A549 (cell line): Measurements from ENCODE around the gene LOXL1. TPM values are rescaled to one million over a fixed set of nuclear protein-coding genes. Genes with fewer than 3 reads are reported as not detected.
"Not testable (repeated sequence)": the region's sequence is repeated elsewhere in the genome, so short reads cannot be mapped to it uniquely, and the experiment has no call there.

ENCODE experiments used
- ATAC-seq, 2 experiments: fragments of 200-7000 bp in 1 of 2; fragments of >200 bp in 1 of 2; cut with Nextera tagmentation in 1 of 2; cut with Tn5 transposase in 1 of 2; 3 replicates each; pipeline versions ENCODE4 v1.8.0 to v1.9.1; 2018 to 2020; ENCODE audit warnings: mild to moderate bottlenecking in 1 of 2, moderate library complexity in 1 of 2
- CTCF ChIA-PET: fragments of 300-600 bp; sonication (Branson Sonifier 250); formaldehyde crosslinking; extraction: SDS; loops from one replicate; lab custom pipeline; 2021; ENCODE audit warnings: antibody characterized with exemption, inconsistent platforms; lab: Yijun Ruan, JAX
- POLR2A ChIA-PET: fragments of 350-600 bp; formaldehyde crosslinking; extraction: SDS; loops from one replicate; lab custom pipeline; 2021; ENCODE audit warnings: antibody characterized with exemption, inconsistent platforms; lab: Yijun Ruan, JAX
- DNase-seq, 2 experiments: peaks; one replicate each; pipeline versions ENCODE4 v3.0.0 to v3.0.0-alpha.2; 2011 to 2016; ENCODE audit warnings: low read depth in 1 of 2, low spot score in 1 of 2
- FAIRE-seq: peaks from 2 replicates; lab custom pipeline; 2011; peaks lifted over from hg19 to GRCh38; lab: Jason Lieb, UNC
- H3K27ac ChIP-seq, 2 experiments: fragments of >200 bp; sonication (Bioruptor Twin); formaldehyde crosslinking; 3 replicates each; pipeline ENCODE4 v1.5.1; 2016 to 2017
- H3K4me1 ChIP-seq: fragments of >200 bp; sonication (Bioruptor Twin); formaldehyde crosslinking; 3 replicates; pipeline ENCODE4 v1.6.1; 2016
- H3K4me2 ChIP-seq: fragments of >200 bp; sonication (Bioruptor Twin); formaldehyde crosslinking; 3 replicates; pipeline ENCODE4 v1.6.1; 2016
- H3K4me3 ChIP-seq: fragments of >200 bp; sonication (Bioruptor Twin); formaldehyde crosslinking; 3 replicates; pipeline ENCODE4 v1.5.1; 2016
- H3K9me3 ChIP-seq: fragments of >200 bp; sonication (Bioruptor Twin); formaldehyde crosslinking; 3 replicates; pipeline ENCODE4 v1.6.1; 2016
- BHLHE40 ChIP-seq: IDR thresholded peaks from 2 replicates; pipeline ENCODE4 v1.6.1; 2012; ENCODE audit warnings: low read depth, low read length, inconsistent platforms
- CHD2 ChIP-seq: fragments of 150-350 bp; IDR thresholded peaks from 2 replicates; pipeline ENCODE4 v1.6.1; 2014; ENCODE audit warnings: low read length; ENCODE audit not compliant: partially characterized antibody
- FOXS1 ChIP-seq: fragments of 250-450 bp; sonication (Bioruptor Pico); IDR thresholded peaks from 2 replicates; pipeline ENCODE4 v1.5.0; 2020; ENCODE audit warnings: mild to moderate bottlenecking, moderate library complexity
- HDAC2 ChIP-seq: fragments of 200-600 bp; sonication (generic); IDR thresholded peaks from 2 replicates; pipeline ENCODE4 v1.6.1; 2016
- HOXB5 ChIP-seq: fragments of 250-450 bp; sonication (Bioruptor Pico); IDR thresholded peaks from 2 replicates; pipeline ENCODE4 v1.5.0; 2020; ENCODE audit warnings: mild to moderate bottlenecking, moderate library complexity
- JUN ChIP-seq, 2 experiments: fragments of >200 bp; sonication (Bioruptor Twin); formaldehyde crosslinking; IDR thresholded peaks; 2 replicates in 1 of 2; 3 replicates in 1 of 2; pipeline ENCODE4 v1.6.1; 2016 to 2017
- KDM1A ChIP-seq: fragments of 200-600 bp; sonication (generic); IDR thresholded peaks from 2 replicates; pipeline ENCODE4 v1.6.1; 2016; ENCODE audit warnings: low read depth, mild to moderate bottlenecking
- KDM5A ChIP-seq: fragments of 200-600 bp; sonication (generic); IDR thresholded peaks from 2 replicates; pipeline ENCODE4 v1.6.1; 2016; ENCODE audit warnings: antibody characterized with exemption, mild to moderate bottlenecking
- MAFK ChIP-seq: fragments of 450-650 bp; IDR thresholded peaks from 2 replicates; pipeline ENCODE4 v1.6.1; 2014; ENCODE audit not compliant: partially characterized antibody
- MYC ChIP-seq: IDR thresholded peaks from 2 replicates; pipeline ENCODE4 v1.6.1; 2012; ENCODE audit warnings: mild to moderate bottlenecking, inconsistent platforms, low read length, improper control_type of control experiment, borderline replicate concordance
- NFE2L2 ChIP-seq: fragments of 150-350 bp; conservative IDR thresholded peaks from 2 replicates; pipeline ENCODE4 v1.6.1; 2014; ENCODE audit warnings: low read length
- NPAS2 ChIP-seq: fragments of 250-450 bp; sonication (Bioruptor Pico); IDR thresholded peaks from 2 replicates; pipeline ENCODE4 v1.8.0; 2022; ENCODE audit warnings: mild to moderate bottlenecking, moderate library complexity, borderline replicate concordance
- RCOR1 ChIP-seq: fragments of 150-350 bp; IDR thresholded peaks from 2 replicates; pipeline ENCODE4 v1.6.1; 2014; ENCODE audit warnings: antibody characterized with exemption, low read length, low read depth
- RFX5 ChIP-seq: fragments of 450-650 bp; IDR thresholded peaks from 2 replicates; pipeline ENCODE4 v1.7.1; 2014; ENCODE audit warnings: antibody characterized with exemption, mild to moderate bottlenecking, moderate library complexity
- SMC3 ChIP-seq: fragments of >200 bp; sonication (Bioruptor Twin); formaldehyde crosslinking; IDR thresholded peaks from 3 replicates; pipeline ENCODE4 v1.6.1; 2018; ENCODE audit warnings: inconsistent platforms
- TFCP2L1 ChIP-seq: fragments of 250-450 bp; sonication (Bioruptor Pico); IDR thresholded peaks from 2 replicates; pipeline ENCODE4 v1.5.0; 2021; ENCODE audit warnings: mild to moderate bottlenecking
- TP53 ChIP-seq: fragments of 250-450 bp; sonication (Bioruptor Pico); IDR thresholded peaks from 2 replicates; pipeline ENCODE4 v1.5.0; 2021; ENCODE audit warnings: mild to moderate bottlenecking, moderate library complexity
- ZNF302 ChIP-seq: fragments of 250-450 bp; sonication (Bioruptor Pico); IDR thresholded peaks from 2 replicates; pipeline ENCODE4 v1.9.0; 2021; ENCODE audit warnings: inconsistent platforms, mild to moderate bottlenecking, moderate library complexity
- WGBS: methylation state at CpG from one replicate; pipeline ENCODE4 v1.1.6; 2017; ENCODE audit errors: missing lambda C conversion rate; 5-methylcytosine and 5-hydroxymethylcytosine counted together
- polyA plus RNA-seq, 4 experiments: library from polyadenylated mRNA; depleted of rRNA in 3 of 4; stranded (reverse); fragments of >200 nt; fragmentation: RNase III in 1 of 4; extraction: RNeasy Plus Mini Kit Qiagen cat#74134 plus additional on column Dnase treatment in 1 of 4; gene quantifications; 2 replicates in 3 of 4; 3 replicates in 1 of 4; pipeline ENCODE4 v1.2.3, GENCODE V29; 2011 to 2017
- TF ChIP-seq, protein P1 (sequence below): IDR thresholded peaks from 2 replicates; pipeline ENCODE4 v1.6.1; 2012; ENCODE audit warnings: low read depth, borderline replicate concordance
- TF ChIP-seq, protein P2 (sequence below): IDR thresholded peaks from 2 replicates; pipeline ENCODE4 v1.6.1; 2012

The LOXL1 gene
- polyA plus RNA-seq, 2 of the 4 experiments (the other 2 are of a cell fraction) = 0.62 to 0.65 TPM

DNA sequence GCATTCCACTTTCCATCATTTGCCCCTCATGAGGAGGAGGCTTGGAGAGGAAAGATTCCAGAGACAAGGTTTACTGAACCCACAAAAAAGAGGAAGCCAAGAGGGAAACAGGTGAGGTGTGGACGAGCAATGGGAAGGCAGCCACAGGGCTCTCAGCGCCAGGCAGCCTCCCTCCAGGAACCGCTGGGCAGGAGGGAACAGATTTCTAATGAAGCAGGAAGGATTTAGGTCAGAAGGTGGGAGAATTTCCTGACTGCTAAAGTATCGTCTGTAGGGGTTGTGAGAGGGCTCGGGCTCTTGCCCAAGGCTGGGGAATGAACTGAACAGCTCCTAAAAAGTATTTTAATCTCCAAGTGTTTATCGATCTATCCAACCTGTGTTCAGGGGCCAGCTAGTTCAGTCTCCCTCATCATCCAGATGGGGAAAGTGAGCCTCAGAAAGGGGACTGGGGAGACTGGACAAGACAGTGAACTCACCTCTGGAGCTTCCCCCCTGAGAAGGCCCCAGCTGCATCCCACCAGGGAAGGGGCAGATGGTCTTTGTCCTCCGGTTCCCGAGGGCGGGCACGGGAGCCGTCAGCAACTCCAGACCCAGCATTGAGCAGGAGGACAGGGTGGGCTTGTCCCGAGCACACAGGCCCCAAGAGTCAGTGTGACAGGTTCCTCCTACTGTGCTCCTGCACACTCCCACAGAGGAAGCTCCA lies 10.5 kb downstream of the LOXL1 start:
- Histone ChIP-seq H3K4me2 (no peak overlapping the region), H3K27ac (no peak overlapping the region), H3K4me1 (peaks cover 10% of the 10 kb centered on the region; the same call in 2 of the 3 replicates), H3K9me3 (no peaks in the 10 kb centered on the region), H3K4me3 (no peak overlapping the region)
- DNase-seq (no peak), ATAC-seq (no peak), FAIRE-seq (no peak)
- CTCF ChIA-PET = interaction anchor here (1.0 to 2.2 kb wide), 2 partner anchors 9 to 14 kb away, joined by 3 to 8 read pairs; no protein-coding TSS in a partner anchor
- POLR2A ChIA-PET = no interaction called here
- WGBS = 78% methylated on average over 9 of the region's 12 CpGs
- TF ChIP-seq HOXB5 (CRISPR knock-in tag) (no peak), NPAS2 (CRISPR knock-in tag) (no peak), NFE2L2 (no peak)

DNA sequence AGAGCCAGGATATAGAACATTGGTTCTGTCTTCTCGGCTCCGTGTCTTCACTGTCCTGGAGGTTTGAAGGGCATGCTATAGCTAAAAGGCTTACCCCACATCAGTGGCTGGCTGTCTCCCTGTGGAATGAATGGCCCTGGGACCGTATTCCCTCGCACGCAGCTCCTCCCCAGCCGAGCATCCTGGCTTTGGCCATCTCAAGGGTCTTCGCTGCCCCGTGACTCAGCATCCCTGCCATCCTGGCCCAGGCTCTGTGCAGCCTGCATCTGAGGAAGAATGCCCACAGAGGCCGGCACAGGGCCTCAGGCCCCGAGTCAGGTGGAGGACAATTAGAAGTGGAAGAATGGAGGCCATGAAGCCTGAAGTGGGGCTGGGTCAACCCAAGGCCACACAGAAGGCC lies 11.0 kb downstream of the LOXL1 start:
- 100% methylated on average over 1 of the region's 10 CpGs for WGBS
- Histone ChIP-seq H3K27ac (no peak overlapping the region), H3K9me3 (no peaks in the 10 kb centered on the region), H3K4me1 (peaks cover 10% of the 10 kb centered on the region; the same call in 2 of the 3 replicates), H3K4me3 (no peak overlapping the region), H3K4me2 (no peak overlapping the region)
- ChIA-PET POLR2A (no interaction called here), CTCF (interaction anchor here (1.0 to 2.2 kb wide), 2 partner anchors 10 to 14 kb away, joined by 3 to 8 read pairs; no protein-coding TSS in a partner anchor)
- ATAC-seq = no peak
- no peak for FAIRE-seq
- DNase-seq = no peak
- TF ChIP-seq ZNF302 = no peak
- no peak for TF ChIP-seq TP53 (CRISPR knock-in tag)
- TF ChIP-seq, all 56 proteins: peak for 0

DNA sequence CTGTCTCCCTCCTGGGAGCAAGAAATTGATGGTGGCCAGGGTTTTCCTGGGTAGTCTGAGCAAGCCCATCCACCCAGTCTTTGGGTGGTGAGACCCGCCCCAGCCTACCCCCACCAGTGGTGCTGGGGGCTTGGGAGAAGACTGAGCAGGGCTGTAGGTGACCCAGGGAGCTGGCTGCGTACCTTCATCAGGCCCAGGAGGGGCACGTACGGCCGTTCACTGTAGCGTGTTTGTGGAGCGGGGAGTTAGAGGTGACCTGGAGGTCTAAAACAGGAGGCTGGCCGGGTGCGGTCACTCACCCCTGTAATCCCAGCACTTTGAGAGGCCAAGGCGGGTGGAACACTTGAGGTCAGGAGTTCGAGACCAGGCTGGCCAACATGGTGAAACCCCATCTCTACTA lies 11.5 kb downstream of the LOXL1 start:
- Histone ChIP-seq H3K4me1 (peaks cover 10% of the 10 kb centered on the region; the same call in 2 of the 3 replicates), H3K4me3 (no peak overlapping the region), H3K27ac (no peak overlapping the region), H3K4me2 (no peak overlapping the region), H3K9me3 (no peaks in the 10 kb centered on the region)
- ATAC-seq (no peak), FAIRE-seq (no peak), DNase-seq (no peak)
- POLR2A ChIA-PET = no interaction called here
- TF ChIP-seq MAFK (no peak), HDAC2 (no peak), SMC3 (no peak), ZNF302 (no peak), FOXS1 (no peak), NPAS2 (CRISPR knock-in tag) (no peak), BHLHE40 (no peak), KDM5A (no peak), RCOR1 (no peak), HOXB5 (CRISPR knock-in tag) (no peak), MYC (no peak)
- TF ChIP-seq, protein P1, sequence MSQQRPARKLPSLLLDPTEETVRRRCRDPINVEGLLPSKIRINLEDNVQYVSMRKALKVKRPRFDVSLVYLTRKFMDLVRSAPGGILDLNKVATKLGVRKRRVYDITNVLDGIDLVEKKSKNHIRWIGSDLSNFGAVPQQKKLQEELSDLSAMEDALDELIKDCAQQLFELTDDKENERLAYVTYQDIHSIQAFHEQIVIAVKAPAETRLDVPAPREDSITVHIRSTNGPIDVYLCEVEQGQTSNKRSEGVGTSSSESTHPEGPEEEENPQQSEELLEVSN = no peak
- 86% methylated on average over 10 of the region's 11 CpGs for WGBS
- CTCF ChIA-PET = interaction anchor here (1.0 to 2.2 kb wide), 2 partner anchors 10 to 13 kb away, joined by 3 to 8 read pairs; no protein-coding TSS in a partner anchor

DNA sequence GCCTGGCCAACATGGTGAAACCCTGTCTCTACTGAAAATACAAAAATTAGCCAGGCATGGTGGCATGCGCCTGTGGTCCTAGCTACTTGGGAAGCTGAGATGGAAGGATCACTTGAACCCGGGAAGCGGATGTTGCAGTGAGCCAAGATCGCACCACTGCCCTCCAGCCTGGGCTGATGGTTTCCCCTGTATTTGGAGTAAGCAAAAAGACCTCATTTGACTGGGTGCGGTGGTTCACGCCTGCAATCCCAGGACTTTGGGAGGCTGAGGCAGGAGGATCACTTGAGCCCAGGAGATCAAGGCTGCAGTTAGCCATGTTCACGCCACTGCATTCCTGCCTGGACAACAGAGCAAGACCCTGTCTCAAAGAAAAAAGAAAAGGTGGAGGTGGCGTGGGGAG lies 12.3 kb downstream of the LOXL1 start:
- H3K4me1 ChIP-seq, POLR2A ChIA-PET: not testable (repeated sequence)

DNA sequence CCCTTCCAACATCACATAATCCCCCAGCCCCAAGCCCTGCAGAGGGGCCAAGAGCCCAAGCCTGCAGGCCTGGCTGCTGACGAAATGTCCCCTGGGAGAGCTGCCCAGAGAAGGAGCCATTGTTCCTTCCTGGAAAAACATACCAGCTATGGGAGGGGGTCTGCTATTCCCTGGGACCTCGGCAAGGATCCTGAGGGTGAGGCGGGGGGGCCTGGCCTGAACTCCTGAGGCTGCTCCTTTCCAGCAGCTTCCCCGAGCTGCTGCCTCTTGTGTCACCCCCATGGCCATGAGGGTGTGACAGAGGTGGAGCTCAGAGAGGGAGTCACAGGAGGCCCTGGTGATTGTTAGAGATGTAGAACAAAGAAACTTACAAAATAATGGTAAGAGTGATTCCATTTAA lies 12.9 kb downstream of the LOXL1 start:
- TF ChIP-seq TFCP2L1 (CRISPR knock-in tag) (no peak), CHD2 (no peak), SMC3 (no peak), RFX5 (no peak), KDM1A (no peak), JUN (IDR thresholded peaks at IDR 0.05) (no peak)
- TF ChIP-seq, protein P2, sequence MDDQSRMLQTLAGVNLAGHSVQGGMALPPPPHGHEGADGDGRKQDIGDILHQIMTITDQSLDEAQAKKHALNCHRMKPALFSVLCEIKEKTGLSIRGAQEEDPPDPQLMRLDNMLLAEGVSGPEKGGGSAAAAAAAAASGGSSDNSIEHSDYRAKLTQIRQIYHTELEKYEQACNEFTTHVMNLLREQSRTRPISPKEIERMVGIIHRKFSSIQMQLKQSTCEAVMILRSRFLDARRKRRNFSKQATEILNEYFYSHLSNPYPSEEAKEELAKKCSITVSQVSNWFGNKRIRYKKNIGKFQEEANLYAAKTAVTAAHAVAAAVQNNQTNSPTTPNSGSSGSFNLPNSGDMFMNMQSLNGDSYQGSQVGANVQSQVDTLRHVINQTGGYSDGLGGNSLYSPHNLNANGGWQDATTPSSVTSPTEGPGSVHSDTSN = no peak

More for the DNA sequence above, 12.3 kb downstream of the LOXL1 start:
- 97% methylated on average over 8 of the region's 8 CpGs for WGBS
- H3K9me3 ChIP-seq, H3K4me3 ChIP-seq, ATAC-seq, DNase-seq, H3K27ac ChIP-seq, H3K4me2 ChIP-seq, FAIRE-seq: not testable (repeated sequence)
- CTCF ChIA-PET = interaction anchor here (0.7 to 2.2 kb wide), 3 partner anchors 11 to 384 kb away, joined by 3 to 8 read pairs (median 3); no protein-coding TSS in a partner anchor

More for the DNA sequence above, 12.9 kb downstream of the LOXL1 start:
- ChIA-PET CTCF (interaction anchor here (0.6 to 2.2 kb wide), 5 partner anchors 11 to 383 kb away, joined by 3 to 8 read pairs (median 3); no protein-coding TSS in a partner anchor), POLR2A (no interaction called here)
- no peak for DNase-seq
- H3K4me3 ChIP-seq = no peak overlapping the region
- no peak for ATAC-seq
- 82% methylated on average over 1 of the region's 4 CpGs for WGBS
- no peak overlapping the region for H3K4me2 ChIP-seq
- no peak for FAIRE-seq
- no peaks in the 10 kb centered on the region for H3K9me3 ChIP-seq
- peaks cover 10% of the 10 kb centered on the region; the same call in 2 of the 3 replicates for H3K4me1 ChIP-seq
- no peak overlapping the region for H3K27ac ChIP-seq
